Retinal pigment epithelial cell (primary cell): ENCODE measurements around the gene SCYL3.

Source experiments
- DNase-seq: peaks from one replicate; pipeline ENCODE4 v3.0.0-alpha.2; 2010; ENCODE audit warnings: low read depth
- H3K4me3 ChIP-seq: 2 replicates; pipeline ENCODE4 v1.5.1; 2011; ENCODE audit warnings: mild to moderate bottlenecking, low read length, control low read depth, moderate library complexity
- CTCF ChIP-seq: conservative IDR thresholded peaks from 2 replicates; pipeline ENCODE4 v1.5.1; 2011; ENCODE audit warnings: low read depth, low read length, control low read depth, inconsistent platforms

SCYL3 gene

GRCh38 chr1:169802888-169803287, 90.8 kb downstream of the SCYL3 start:
- H3K4me3 ChIP-seq = no peak overlapping the region
- no peak for DNase-seq
- TF ChIP-seq CTCF = no peak
